ENCODE data around the gene SLC6A1.

Gene SLC6A1

GRCh38 chr3:10981961-10982360 is 10.6 kb upstream of the SLC6A1 start:
- no peaks in the 10 kb centered on the region for H3K9me3 ChIP-seq (ENCODE audit: control insufficient read depth, insufficient read depth, low read length)
- DNase-seq (ENCODE audit: low read depth, low spot score), result no peak
- no peaks in the 10 kb centered on the region for H3K36me3 ChIP-seq (ENCODE audit: control insufficient read depth, insufficient read depth, low read length)
- H3K4me3 ChIP-seq (ENCODE audit: low read length), result no peak overlapping the region
- no CpG with 5 or more reads among the region's 5 CpGs for WGBS (ENCODE audit: insufficient coverage, insufficient read length)
- H3K27me3 ChIP-seq (ENCODE audit: control insufficient read depth, insufficient read depth, low read length), result no peaks in the 10 kb centered on the region
- 0 out of 2 replicates have a peak, but pooled peaks cover 2% of the 10 kb centered on the region for H3K4me1 ChIP-seq (ENCODE audit: control insufficient read depth, insufficient read depth, low read length)
- no peak overlapping the region for H3K27ac ChIP-seq (ENCODE audit: low read length)

- Histone ChIP-seq H3K27ac (ENCODE audit: low read length) (no peak overlapping the region), H3K4me3 (ENCODE audit: low read length) (no peak overlapping the region), H3K27me3 (ENCODE audit: control insufficient read depth, insufficient read depth, low read length) (no peaks in the 10 kb centered on the region), H3K9me3 (ENCODE audit: control insufficient read depth, insufficient read depth, low read length) (no peaks in the 10 kb centered on the region), H3K36me3 (ENCODE audit: control insufficient read depth, insufficient read depth, low read length) (no peaks in the 10 kb centered on the region), H3K4me1 (ENCODE audit: control insufficient read depth, insufficient read depth, low read length) (0 out of 2 replicates have a peak, but pooled peaks cover under 1% of the 10 kb centered on the region)
- no peak for DNase-seq (ENCODE audit: low read depth, low spot score)
- WGBS (ENCODE audit: insufficient coverage, insufficient read length), result no CpG with 5 or more reads among the region's 4 CpGs
These were observed 9.8 kb upstream of the SLC6A1 start for GRCh38 chr3:10982782-10983181.

GRCh38 chr3:10983219-10983916 is 9.2 kb upstream of the SLC6A1 start:
- H3K27me3 ChIP-seq (ENCODE audit: control insufficient read depth, insufficient read depth, low read length), result no peaks in the 10 kb centered on the region
- no peaks in the 10 kb centered on the region for H3K9me3 ChIP-seq (ENCODE audit: control insufficient read depth, insufficient read depth, low read length)
- no peak overlapping the region for H3K27ac ChIP-seq (ENCODE audit: low read length)
- H3K36me3 ChIP-seq (ENCODE audit: control insufficient read depth, insufficient read depth, low read length), result no peaks in the 10 kb centered on the region
- DNase-seq (ENCODE audit: low read depth, low spot score), result no peak
- no peak overlapping the region for H3K4me3 ChIP-seq (ENCODE audit: low read length)
- no CpG with 5 or more reads among the region's 7 CpGs for WGBS (ENCODE audit: insufficient coverage, insufficient read length)
- H3K4me1 ChIP-seq (ENCODE audit: control insufficient read depth, insufficient read depth, low read length), result no peaks in the 10 kb centered on the region

GRCh38 chr3:10984371-10984896 is 8.1 kb upstream of the SLC6A1 start:
- no peaks in the 10 kb centered on the region for H3K27me3 ChIP-seq (ENCODE audit: control insufficient read depth, insufficient read depth, low read length)
- H3K4me3 ChIP-seq (ENCODE audit: low read length), result no peak overlapping the region
- no peak for DNase-seq (ENCODE audit: low read depth, low spot score)
- no peaks in the 10 kb centered on the region for H3K9me3 ChIP-seq (ENCODE audit: control insufficient read depth, insufficient read depth, low read length)
- H3K27ac ChIP-seq (ENCODE audit: low read length), result no peak overlapping the region
- H3K36me3 ChIP-seq (ENCODE audit: control insufficient read depth, insufficient read depth, low read length), result no peaks in the 10 kb centered on the region
- no CpG with 5 or more reads among the region's 1 CpG for WGBS (ENCODE audit: insufficient coverage, insufficient read length)
- H3K4me1 ChIP-seq (ENCODE audit: control insufficient read depth, insufficient read depth, low read length), result no peaks in the 10 kb centered on the region

- Histone ChIP-seq H3K27me3 (ENCODE audit: control insufficient read depth, insufficient read depth, low read length) (no peaks in the 10 kb centered on the region), H3K4me1 (ENCODE audit: control insufficient read depth, insufficient read depth, low read length) (no peaks in the 10 kb centered on the region), H3K36me3 (ENCODE audit: control insufficient read depth, insufficient read depth, low read length) (no peaks in the 10 kb centered on the region), H3K9me3 (ENCODE audit: control insufficient read depth, insufficient read depth, low read length) (no peaks in the 10 kb centered on the region), H3K4me3 (ENCODE audit: low read length) (no peak overlapping the region), H3K27ac (ENCODE audit: low read length) (no peak overlapping the region)
- no peak for DNase-seq (ENCODE audit: low read depth, low spot score)
- no CpG with 5 or more reads among the region's 1 CpG for WGBS (ENCODE audit: insufficient coverage, insufficient read length)
These were observed 7.4 kb upstream of the SLC6A1 start for GRCh38 chr3:10985181-10985580.

GRCh38 chr3:10986592-10986991 is 6.0 kb upstream of the SLC6A1 start:
- no peak for DNase-seq (ENCODE audit: low read depth, low spot score)
- H3K36me3 ChIP-seq (ENCODE audit: control insufficient read depth, insufficient read depth, low read length), result no peaks in the 10 kb centered on the region
- no peaks in the 10 kb centered on the region for H3K9me3 ChIP-seq (ENCODE audit: control insufficient read depth, insufficient read depth, low read length)
- H3K4me3 ChIP-seq (ENCODE audit: low read length), result no peak overlapping the region
- WGBS (ENCODE audit: insufficient coverage, insufficient read length), result no CpG with 5 or more reads among the region's 5 CpGs
- H3K27me3 ChIP-seq (ENCODE audit: control insufficient read depth, insufficient read depth, low read length), result peaks cover 1% of the 10 kb centered on the region; the same call in 1 of the 2 replicates
- no peak overlapping the region for H3K27ac ChIP-seq (ENCODE audit: low read length)
- no peaks in the 10 kb centered on the region for H3K4me1 ChIP-seq (ENCODE audit: control insufficient read depth, insufficient read depth, low read length)

GRCh38 chr3:10988001-10988665 is 4.4 kb upstream of the SLC6A1 start:
- no CpG with 5 or more reads among the region's 9 CpGs for WGBS (ENCODE audit: insufficient coverage, insufficient read length)
- H3K36me3 ChIP-seq (ENCODE audit: control insufficient read depth, insufficient read depth, low read length), result no peaks in the 10 kb centered on the region; the same call in 1 of the 2 replicates
- no peak overlapping the region for H3K27ac ChIP-seq (ENCODE audit: low read length)
- no peaks in the 10 kb centered on the region for H3K4me1 ChIP-seq (ENCODE audit: control insufficient read depth, insufficient read depth, low read length)
- H3K27me3 ChIP-seq (ENCODE audit: control insufficient read depth, insufficient read depth, low read length), result peaks cover 4% of the 10 kb centered on the region
- DNase-seq (ENCODE audit: low read depth, low spot score), result no peak
- H3K9me3 ChIP-seq (ENCODE audit: control insufficient read depth, insufficient read depth, low read length), result no peaks in the 10 kb centered on the region
- H3K4me3 ChIP-seq (ENCODE audit: low read length), result no peak overlapping the region

- WGBS (ENCODE audit: insufficient coverage, insufficient read length), result no CpG with 5 or more reads among the region's 7 CpGs
- DNase-seq (ENCODE audit: low read depth, low spot score), result no peak
- peaks cover 13% of the 10 kb centered on the region for H3K27me3 ChIP-seq (ENCODE audit: control insufficient read depth, insufficient read depth, low read length)
- no peak overlapping the region for H3K4me3 ChIP-seq (ENCODE audit: low read length)
- no peaks in the 10 kb centered on the region for H3K9me3 ChIP-seq (ENCODE audit: control insufficient read depth, insufficient read depth, low read length)
- no peak overlapping the region for H3K27ac ChIP-seq (ENCODE audit: low read length)
- no peaks in the 10 kb centered on the region for H3K4me1 ChIP-seq (ENCODE audit: control insufficient read depth, insufficient read depth, low read length)
- H3K36me3 ChIP-seq (ENCODE audit: control insufficient read depth, insufficient read depth, low read length), result no peaks in the 10 kb centered on the region; the same call in 1 of the 2 replicates
These were observed 3.5 kb upstream of the SLC6A1 start for GRCh38 chr3:10988991-10989484.

GRCh38 chr3:10992943-10993728 is 588 bp downstream of the SLC6A1 start:
- H3K4me3 ChIP-seq (ENCODE audit: low read length), result peak overlapping the region; percentile 46; the same call in 1 of the 2 replicates
- peaks cover 27% of the 10 kb centered on the region for H3K27me3 ChIP-seq (ENCODE audit: control insufficient read depth, insufficient read depth, low read length)
- no CpG with 5 or more reads among the region's 69 CpGs for WGBS (ENCODE audit: insufficient coverage, insufficient read length)
- no peaks in the 10 kb centered on the region; the same call in 1 of the 2 replicates for H3K4me1 ChIP-seq (ENCODE audit: control insufficient read depth, insufficient read depth, low read length)
- H3K9me3 ChIP-seq (ENCODE audit: control insufficient read depth, insufficient read depth, low read length), result no peaks in the 10 kb centered on the region
- DNase-seq (ENCODE audit: low read depth, low spot score), result no peak
- H3K36me3 ChIP-seq (ENCODE audit: control insufficient read depth, insufficient read depth, low read length), result no peaks in the 10 kb centered on the region; the same call in 1 of the 2 replicates
- no peak overlapping the region for H3K27ac ChIP-seq (ENCODE audit: low read length)

- no peak for DNase-seq (ENCODE audit: low read depth, low spot score)
- WGBS (ENCODE audit: insufficient coverage, insufficient read length), result no CpG with 5 or more reads among the region's 9 CpGs
These were observed 1.1 kb downstream of the SLC6A1 start for GRCh38 chr3:10993729-10994065.

More at GRCh38 chr3:10993729-10994065, 1.1 kb downstream of the SLC6A1 start:
- H3K27me3 ChIP-seq (ENCODE audit: control insufficient read depth, insufficient read depth, low read length), result peaks cover 27% of the 10 kb centered on the region
- no peak overlapping the region for H3K27ac ChIP-seq (ENCODE audit: low read length)
- H3K4me3 ChIP-seq (ENCODE audit: low read length), result peak overlapping the region; percentile 46; the same call in 1 of the 2 replicates
- no peaks in the 10 kb centered on the region; the same call in 1 of the 2 replicates for H3K36me3 ChIP-seq (ENCODE audit: control insufficient read depth, insufficient read depth, low read length)
- H3K9me3 ChIP-seq (ENCODE audit: control insufficient read depth, insufficient read depth, low read length), result no peaks in the 10 kb centered on the region
- no peaks in the 10 kb centered on the region; the same call in 1 of the 2 replicates for H3K4me1 ChIP-seq (ENCODE audit: control insufficient read depth, insufficient read depth, low read length)
